Measurements from ENCODE around the gene SLC1A3.

The SLC1A3 gene

DNA sequence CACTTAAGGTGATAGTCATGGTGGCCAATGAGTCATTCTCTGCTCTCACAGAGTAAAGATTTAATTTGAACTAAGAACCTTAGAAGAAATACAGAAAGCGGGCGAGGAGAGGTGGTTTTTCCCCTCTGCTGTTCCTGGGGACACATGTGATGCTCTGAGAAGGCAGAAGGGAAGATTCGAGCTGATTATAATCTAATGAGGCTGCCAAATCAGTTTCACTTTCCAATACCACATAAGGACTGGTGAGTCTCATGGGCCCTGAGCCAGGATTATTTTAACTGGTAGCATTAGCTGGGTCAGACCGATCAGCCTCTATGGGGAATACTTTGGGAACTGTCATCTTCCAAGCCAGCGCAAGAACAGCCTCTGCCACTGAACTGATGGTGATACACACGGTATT lies 116.5 kb downstream of the SLC1A3 start:
- no peak for TF ChIP-seq SPI1 (IDR thresholded peaks at IDR 0.05; ENCODE audit: borderline replicate concordance, low read depth)
- TF ChIP-seq GABPA (IDR thresholded peaks at IDR 0.05; ENCODE audit: low read depth), result no peak
- TF ChIP-seq POLR2AphosphoS5 (IDR thresholded peaks at IDR 0.05; ENCODE audit: low read depth), result no peak
- no peak for TF ChIP-seq REST (IDR thresholded peaks at IDR 0.05; ENCODE audit: insufficient replicate concordance, low read depth)
- TF ChIP-seq, protein P1, sequence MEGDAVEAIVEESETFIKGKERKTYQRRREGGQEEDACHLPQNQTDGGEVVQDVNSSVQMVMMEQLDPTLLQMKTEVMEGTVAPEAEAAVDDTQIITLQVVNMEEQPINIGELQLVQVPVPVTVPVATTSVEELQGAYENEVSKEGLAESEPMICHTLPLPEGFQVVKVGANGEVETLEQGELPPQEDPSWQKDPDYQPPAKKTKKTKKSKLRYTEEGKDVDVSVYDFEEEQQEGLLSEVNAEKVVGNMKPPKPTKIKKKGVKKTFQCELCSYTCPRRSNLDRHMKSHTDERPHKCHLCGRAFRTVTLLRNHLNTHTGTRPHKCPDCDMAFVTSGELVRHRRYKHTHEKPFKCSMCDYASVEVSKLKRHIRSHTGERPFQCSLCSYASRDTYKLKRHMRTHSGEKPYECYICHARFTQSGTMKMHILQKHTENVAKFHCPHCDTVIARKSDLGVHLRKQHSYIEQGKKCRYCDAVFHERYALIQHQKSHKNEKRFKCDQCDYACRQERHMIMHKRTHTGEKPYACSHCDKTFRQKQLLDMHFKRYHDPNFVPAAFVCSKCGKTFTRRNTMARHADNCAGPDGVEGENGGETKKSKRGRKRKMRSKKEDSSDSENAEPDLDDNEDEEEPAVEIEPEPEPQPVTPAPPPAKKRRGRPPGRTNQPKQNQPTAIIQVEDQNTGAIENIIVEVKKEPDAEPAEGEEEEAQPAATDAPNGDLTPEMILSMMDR (IDR thresholded peaks at IDR 0.05; ENCODE audit: insufficient read depth, low read length), result no peak
- H3K27ac ChIP-seq (replicated peaks), result no peak overlapping the region
- DNase-seq (ENCODE audit: low read depth in 1 of 2, low spot score in 1 of 2), result no peak
- no peak overlapping the region for H3K4me3 ChIP-seq (replicated peaks; ENCODE audit: insufficient read depth, low read length)
- H3K27me3 ChIP-seq (ENCODE audit: insufficient read depth, poor library complexity, severe bottlenecking), result no peaks in the 10 kb centered on the region

DNA sequence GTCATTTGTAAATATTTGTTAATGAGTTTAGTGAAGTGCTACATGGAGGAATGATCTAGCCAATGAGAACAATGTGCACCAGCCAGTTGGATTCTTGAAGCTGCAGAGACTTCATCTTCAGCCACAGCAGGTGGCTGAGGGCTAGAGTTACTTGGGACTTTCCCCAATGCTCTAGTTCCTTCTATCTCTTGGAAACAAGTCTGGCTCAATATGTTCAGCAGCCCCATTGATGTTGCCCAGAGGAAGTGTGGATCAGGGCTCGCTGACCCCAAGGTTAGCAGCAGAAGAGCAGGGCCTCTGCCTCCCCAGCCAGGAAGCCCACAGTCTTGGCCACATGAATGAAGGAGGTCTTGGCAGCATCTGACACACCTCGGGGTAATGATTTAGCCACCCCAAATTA lies 117.5 kb downstream of the SLC1A3 start:
- no peaks in the 10 kb centered on the region for H3K27me3 ChIP-seq (ENCODE audit: insufficient read depth, poor library complexity, severe bottlenecking)
- no peak for TF ChIP-seq REST (IDR thresholded peaks at IDR 0.05; ENCODE audit: insufficient replicate concordance, low read depth)
- peak; percentile 55; the same call in 1 of the 2 replicates for TF ChIP-seq POLR2AphosphoS5 (IDR thresholded peaks at IDR 0.05; ENCODE audit: low read depth)
- TF ChIP-seq GABPA (IDR thresholded peaks at IDR 0.05; ENCODE audit: low read depth), result no peak
- TF ChIP-seq SPI1 (IDR thresholded peaks at IDR 0.05; ENCODE audit: borderline replicate concordance, low read depth), result 0 out of 2 replicates have a peak, but pooled peaks have one; percentile 29
- TF ChIP-seq, protein P1 (IDR thresholded peaks at IDR 0.05; ENCODE audit: insufficient read depth, low read length), result no peak
- DNase-seq (ENCODE audit: low read depth in 1 of 2, low spot score in 1 of 2), result peak; percentile 24 to 68
- H3K27ac ChIP-seq (replicated peaks), result peak overlapping the region; percentile 85
- peak overlapping the region; percentile 14; the same call in 1 of the 2 replicates for H3K4me3 ChIP-seq (replicated peaks; ENCODE audit: insufficient read depth, low read length)

- Histone ChIP-seq H3K27ac (replicated peaks) (peak overlapping the region; percentile 85), H3K4me3 (replicated peaks; ENCODE audit: insufficient read depth, low read length) (peak overlapping the region; percentile 32), H3K27me3 (ENCODE audit: insufficient read depth, poor library complexity, severe bottlenecking) (no peaks in the 10 kb centered on the region)
- TF ChIP-seq REST (IDR thresholded peaks at IDR 0.05; ENCODE audit: insufficient replicate concordance, low read depth), result peak; percentile 42
- TF ChIP-seq, protein P1 (IDR thresholded peaks at IDR 0.05; ENCODE audit: insufficient read depth, low read length), result no peak
- peak; percentile 91 for TF ChIP-seq POLR2AphosphoS5 (IDR thresholded peaks at IDR 0.05; ENCODE audit: low read depth)
- TF ChIP-seq SPI1 (IDR thresholded peaks at IDR 0.05; ENCODE audit: borderline replicate concordance, low read depth), result peak; percentile 98
- no peak; the same call in 1 of the 2 replicates for TF ChIP-seq GABPA (IDR thresholded peaks at IDR 0.05; ENCODE audit: low read depth)
- peak; percentile 82 to 94 for DNase-seq (ENCODE audit: low read depth in 1 of 2, low spot score in 1 of 2)
Observed at GRCh38 chr5:36724467-36725332, 118.3 kb downstream of the SLC1A3 start.

All from HL-60 (cell line).